Epithelial cell of proximal tubule (primary cell): Measurements from ENCODE around the gene NFYC. TPM values are rescaled to one million over a fixed set of nuclear protein-coding genes. Genes with fewer than 3 reads are reported as not detected.

Experiments
- DNase-seq: peaks from one replicate; pipeline ENCODE4 v3.0.0-alpha.2; 2011; ENCODE audit warnings: low read depth
- H3K4me3 ChIP-seq: 2 replicates; pipeline ENCODE4 v1.5.1; 2011; ENCODE audit warnings: low read depth, mild to moderate bottlenecking, low read length
- CTCF ChIP-seq: conservative IDR thresholded peaks from 2 replicates; pipeline ENCODE4 v1.5.1; 2012; ENCODE audit warnings: low read depth, mild to moderate bottlenecking, low read length
- total RNA-seq: library from RNA; depleted of rRNA; stranded (reverse); fragments of >200 nt; gene quantifications from 2 replicates; pipeline ENCODE4 v1.2.3, GENCODE V29; 2015

The NFYC gene
- total RNA-seq, 1 donor from 2014 or later: 50.5 TPM

GRCh38 chr1:40773748-40774265 lies 82.3 kb downstream of the NFYC start:
- no peak overlapping the region for H3K4me3 ChIP-seq
- DNase-seq: no peak
- TF ChIP-seq CTCF: no peak

- TF ChIP-seq CTCF: peak; percentile 95
- no peak overlapping the region for H3K4me3 ChIP-seq
- DNase-seq: no peak
Observed at GRCh38 chr1:40774266-40774998, 82.9 kb downstream of the NFYC start.

- H3K4me3 ChIP-seq: no peak overlapping the region
- TF ChIP-seq CTCF: no peak
- no peak for DNase-seq
Observed at GRCh38 chr1:40776236-40777072, 85.0 kb downstream of the NFYC start.

- no peak for TF ChIP-seq CTCF
- no peak overlapping the region for H3K4me3 ChIP-seq
- DNase-seq: no peak
Observed at GRCh38 chr1:40777224-40777970, 85.9 kb downstream of the NFYC start.

- no peak for TF ChIP-seq CTCF
- DNase-seq: no peak
Observed at GRCh38 chr1:40780678-40781607, 89.4 kb downstream of the NFYC start.

GRCh38 chr1:40781608-40781971 lies 90.1 kb downstream of the NFYC start:
- no peak for DNase-seq
- no peak for TF ChIP-seq CTCF
- H3K4me3 ChIP-seq: no peak overlapping the region

More at GRCh38 chr1:40780678-40781607, 89.4 kb downstream of the NFYC start:
- no peak overlapping the region for H3K4me3 ChIP-seq
